GM18507 (cell line): ENCODE measurements around the gene SYNE2.
A peak's percentile ranks its signal among the peaks of the same experiment; 100 is the strongest.
"Not testable (repeated sequence)": the region's sequence is repeated elsewhere in the genome, so short reads cannot be mapped to it uniquely, and the experiment has no call there.

Source experiments
- DNase-seq: peaks from one replicate; pipeline ENCODE4 v3.0.0; 2011; ENCODE audit warnings: low read depth; ENCODE audit not compliant: insufficient read length; ENCODE audit errors: extremely low spot score
- FAIRE-seq: peaks from 2 replicates; lab custom pipeline; 2011; peaks lifted over from hg19 to GRCh38; lab: Jason Lieb, UNC

Gene SYNE2

DNA sequence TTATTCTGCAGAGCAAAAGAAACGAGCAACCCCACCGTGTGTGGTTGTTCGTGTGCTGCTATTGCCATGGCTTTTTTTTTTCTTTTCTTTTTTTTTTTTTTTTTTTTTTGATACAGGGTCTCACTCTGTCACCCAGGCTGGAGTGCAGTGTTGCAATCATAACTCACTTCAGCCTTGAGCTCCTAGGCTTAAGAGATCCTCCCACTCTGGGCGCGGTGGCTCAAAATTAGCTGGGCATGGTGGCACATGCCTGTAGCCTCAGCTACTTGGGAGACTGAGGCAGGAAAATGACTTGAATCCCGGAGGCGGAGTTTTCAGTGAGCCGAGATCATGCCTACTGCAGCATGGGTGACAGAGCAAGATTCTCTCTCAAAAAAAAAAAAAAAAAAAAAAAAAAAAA lies 297.1 kb downstream of the SYNE2 start:
- DNase-seq = no peak
- no peak for FAIRE-seq

DNA sequence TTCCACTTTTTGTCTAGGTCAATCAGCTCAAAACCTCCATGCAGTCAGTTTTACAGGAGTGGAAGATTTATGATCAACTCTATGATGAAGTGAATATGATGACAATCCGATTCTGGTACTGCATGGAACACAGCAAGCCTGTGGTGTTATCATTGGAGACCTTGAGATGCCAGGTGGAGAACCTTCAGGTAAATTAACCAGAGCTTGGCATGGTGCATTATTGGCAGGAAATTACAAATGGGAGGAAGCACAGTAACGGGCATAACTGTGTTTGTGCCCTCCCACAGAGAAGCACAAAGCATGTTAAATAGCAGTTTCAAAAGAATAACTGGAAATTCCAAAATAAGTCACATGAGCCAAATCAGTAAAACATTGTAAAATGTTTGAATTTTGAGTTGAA lies 305.8 kb downstream of the SYNE2 start:
- no peak for FAIRE-seq
- DNase-seq = no peak

- FAIRE-seq (no peak), DNase-seq (no peak)
These were observed 306.8 kb downstream of the SYNE2 start for GRCh38 chr14:64159588-64159987.

GRCh38 chr14:64170181-64170580 lies 317.4 kb downstream of the SYNE2 start:
- DNase-seq = no peak
- FAIRE-seq = no peak

- peak; percentile 12 for FAIRE-seq
- DNase-seq = no peak
These were observed 322.3 kb downstream of the SYNE2 start for GRCh38 chr14:64174922-64175782.

- no peak for DNase-seq
- FAIRE-seq = no peak
These were observed 323.5 kb downstream of the SYNE2 start for GRCh38 chr14:64176330-64176729.

DNA sequence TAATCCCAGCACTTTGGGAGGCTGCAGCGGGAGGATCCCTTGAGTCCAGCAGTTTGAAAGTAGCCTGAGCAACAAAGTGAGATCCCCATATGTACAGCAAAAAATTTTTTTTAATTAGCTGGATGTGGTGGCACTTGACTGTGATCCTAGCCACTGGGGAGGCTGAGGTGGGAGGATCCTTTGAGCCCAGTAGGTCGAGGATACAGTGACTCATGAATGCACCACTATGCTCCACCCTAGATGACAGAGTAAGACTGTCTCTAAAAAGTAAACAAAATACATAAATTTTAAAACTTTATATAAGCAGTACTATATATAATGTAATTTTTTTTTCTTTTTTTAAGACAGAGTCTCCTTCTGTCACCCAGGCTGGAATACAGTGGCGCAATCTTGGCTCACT lies 326.0 kb downstream of the SYNE2 start:
- no peak for DNase-seq
- no peak for FAIRE-seq

GRCh38 chr14:64182908-64183307 lies 330.1 kb downstream of the SYNE2 start:
- not testable (repeated sequence) for FAIRE-seq

GRCh38 chr14:64184103-64184729 lies 331.4 kb downstream of the SYNE2 start:
- FAIRE-seq (no peak), DNase-seq (no peak)

More at GRCh38 chr14:64182908-64183307, 330.1 kb downstream of the SYNE2 start:
- DNase-seq = not testable (repeated sequence)

DNA sequence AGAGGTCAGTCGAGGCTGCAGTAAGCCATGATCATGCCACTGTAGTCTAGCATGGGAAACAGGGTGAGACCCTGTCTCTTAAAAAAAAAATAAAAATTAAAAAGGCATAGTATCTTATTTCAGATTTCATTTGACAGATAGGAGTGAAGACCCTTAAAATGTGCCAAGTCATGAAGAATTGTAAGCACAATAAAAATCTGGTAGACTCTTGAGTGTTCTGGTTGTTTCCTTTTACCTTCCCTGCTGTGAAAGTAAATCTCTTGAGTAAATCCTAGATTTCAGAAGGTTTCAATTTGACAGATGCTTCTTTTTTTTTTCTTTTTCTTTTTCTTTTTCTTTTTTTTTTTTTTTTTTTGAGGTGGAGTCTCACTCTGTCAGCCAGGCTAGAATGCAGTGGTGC lies 332.4 kb downstream of the SYNE2 start:
- no peak for FAIRE-seq
- DNase-seq = no peak

- no peak for FAIRE-seq
- DNase-seq = no peak
These were observed 333.7 kb downstream of the SYNE2 start for GRCh38 chr14:64186231-64187129.

- no peak for FAIRE-seq
- DNase-seq = no peak
These were observed 334.5 kb downstream of the SYNE2 start for GRCh38 chr14:64187331-64187730.

- FAIRE-seq (no peak), DNase-seq (no peak)
These were observed 338.2 kb downstream of the SYNE2 start for GRCh38 chr14:64190974-64191502.

- FAIRE-seq (no peak), DNase-seq (no peak)
These were observed 339.0 kb downstream of the SYNE2 start for GRCh38 chr14:64191756-64192155.

- no peak for FAIRE-seq
- no peak for DNase-seq
These were observed 341.0 kb downstream of the SYNE2 start for GRCh38 chr14:64193821-64194220.

GRCh38 chr14:64194404-64194803 lies 341.6 kb downstream of the SYNE2 start:
- no peak for DNase-seq
- FAIRE-seq = no peak

GRCh38 chr14:64195199-64195598 lies 342.4 kb downstream of the SYNE2 start:
- peak; percentile 73 for FAIRE-seq
- DNase-seq = no peak

- DNase-seq = no peak
- no peak for FAIRE-seq
These were observed 343.3 kb downstream of the SYNE2 start for GRCh38 chr14:64196056-64196455.

- no peak for DNase-seq
- no peak for FAIRE-seq
These were observed 344.1 kb downstream of the SYNE2 start for GRCh38 chr14:64196814-64197411.
